SKM-1 (cell line): ENCODE data around the gene FRMD4A.
A peak's percentile ranks its signal among the peaks of the same experiment; 100 is the strongest.

Experiments used
- DNase-seq: peaks from one replicate; lab custom pipeline; 2025; ENCODE audit not compliant: unreplicated experiment; lab: John Stamatoyannopoulos, UW

Gene FRMD4A

DNA sequence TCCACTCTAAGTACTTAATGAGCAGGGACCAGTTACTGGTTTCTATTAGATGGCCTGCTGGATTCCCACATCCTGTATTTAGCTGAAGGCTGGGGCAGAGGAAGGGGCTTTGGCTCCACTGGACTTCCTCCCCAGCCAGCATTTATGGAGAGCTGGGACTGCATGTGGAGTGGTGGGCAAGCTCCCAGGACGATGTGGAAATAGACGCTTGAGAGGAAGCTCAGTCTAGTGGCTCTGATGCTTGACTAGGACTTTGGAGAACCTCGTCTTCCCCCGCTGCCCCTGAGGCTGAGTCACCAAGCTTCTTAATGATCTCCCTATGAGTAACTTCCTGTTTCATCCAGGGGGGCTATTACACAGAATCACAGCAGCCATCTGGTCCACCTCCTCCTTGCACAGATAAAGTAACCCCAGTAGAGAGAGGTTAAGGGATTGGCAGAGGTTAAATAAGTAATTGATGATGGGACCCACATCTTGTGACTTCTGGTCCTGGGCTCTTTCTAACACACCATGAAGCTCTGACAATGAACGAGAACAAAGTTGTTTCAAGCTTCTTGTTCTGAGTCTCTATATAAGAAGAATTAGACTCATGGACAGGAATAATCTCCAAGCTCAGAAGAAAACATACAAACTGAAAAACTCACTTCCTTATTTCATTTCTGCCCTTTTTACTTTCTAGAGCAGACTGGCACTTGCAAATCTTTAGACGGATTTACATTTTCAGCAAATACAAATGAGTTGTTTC, 617.7 kb downstream of the FRMD4A start:
- peak; percentile 28 for DNase-seq

GRCh38 chr10:13712476-13712836, 618.3 kb downstream of the FRMD4A start:
- no peak for DNase-seq

DNA sequence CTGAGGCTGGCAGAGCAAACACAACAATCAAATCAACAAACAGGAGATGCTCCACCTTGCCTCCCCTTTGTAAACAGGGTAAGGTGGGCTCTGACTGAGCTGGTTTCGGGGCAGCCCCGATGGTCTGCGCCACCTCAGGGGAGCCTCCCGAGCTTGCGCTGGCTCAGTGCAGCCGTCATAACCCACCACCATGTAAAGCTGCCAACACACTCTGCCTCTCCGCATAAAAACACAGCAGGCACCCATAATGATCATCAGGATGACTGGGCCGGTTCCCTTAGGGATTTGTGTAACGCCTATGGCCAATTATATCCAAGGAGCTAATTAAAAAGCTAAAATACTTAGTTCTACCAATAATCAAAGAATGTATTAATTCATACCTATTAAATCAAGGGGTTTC, 619.4 kb downstream of the FRMD4A start:
- no peak for DNase-seq

DNA sequence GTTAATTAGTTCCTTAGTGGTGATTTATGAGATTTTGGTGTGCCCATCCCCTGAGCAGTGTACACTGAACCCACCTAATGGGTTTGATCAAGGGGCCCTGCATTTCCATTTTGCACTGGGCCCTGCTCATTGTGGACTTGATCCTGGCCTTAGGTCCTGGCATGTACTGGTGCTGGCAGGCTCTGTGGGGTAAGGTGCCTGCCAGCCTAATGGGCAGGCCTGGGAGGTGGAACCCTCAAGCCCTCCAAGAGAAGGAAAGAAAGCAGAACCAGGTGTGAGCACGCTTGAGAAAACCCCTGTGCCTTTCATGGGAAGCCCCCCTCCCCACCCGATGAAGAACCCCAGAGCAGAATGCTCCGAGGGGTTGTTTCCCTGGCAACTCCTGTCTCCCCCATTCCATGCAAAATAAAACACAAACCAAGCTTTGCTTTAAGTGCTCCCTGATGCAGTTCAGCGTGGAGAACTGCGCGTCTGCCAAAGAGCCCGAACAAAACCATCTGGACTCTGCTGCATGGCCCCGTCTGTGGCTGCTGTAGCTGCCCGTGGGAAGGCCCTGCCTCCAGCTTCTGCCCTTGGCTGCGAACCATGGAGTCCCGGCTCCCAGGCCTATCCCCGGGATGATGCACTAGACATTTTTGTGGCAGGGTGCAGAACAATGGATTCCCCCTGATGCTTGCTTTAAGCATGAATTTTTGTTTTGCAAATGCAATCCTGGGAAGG, 620.6 kb downstream of the FRMD4A start:
- no peak for DNase-seq

DNA sequence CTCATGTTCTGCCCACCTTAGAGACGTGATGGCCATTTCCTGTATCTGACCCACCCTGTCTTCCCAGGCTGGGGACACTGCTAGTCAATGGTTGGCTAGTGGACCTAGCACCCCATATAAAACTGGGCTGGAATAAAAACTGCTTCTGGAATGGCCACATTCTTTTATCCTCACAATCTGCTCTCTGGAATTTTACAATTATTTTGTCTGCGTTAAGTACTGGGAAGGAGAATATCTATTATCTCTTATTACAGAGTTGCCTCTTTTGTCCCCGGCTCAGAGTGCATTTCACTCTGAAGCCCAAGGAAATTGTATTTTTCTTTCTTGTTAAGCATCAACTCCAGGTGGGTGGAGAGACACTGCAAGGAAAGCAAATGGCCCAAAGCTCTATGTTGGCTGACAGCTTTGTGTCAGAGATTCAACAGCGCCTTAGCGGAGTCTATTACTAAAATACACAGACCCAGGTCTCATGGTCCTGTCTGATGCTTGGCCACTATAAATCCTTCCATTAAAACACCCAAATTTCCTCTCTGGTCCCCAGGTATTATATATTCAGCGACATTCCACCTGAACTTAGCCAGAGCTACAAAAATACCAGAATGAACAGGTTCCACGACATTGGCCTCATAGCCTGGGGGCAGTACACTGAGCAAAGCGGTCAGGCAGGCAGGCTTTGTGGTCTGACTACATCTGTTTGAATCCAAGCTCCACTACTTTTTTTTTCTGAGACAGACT, 622.3 kb downstream of the FRMD4A start:
- DNase-seq: no peak

- DNase-seq: no peak
Measured at GRCh38 chr10:13707156-13707881, 623.4 kb downstream of the FRMD4A start.

DNA sequence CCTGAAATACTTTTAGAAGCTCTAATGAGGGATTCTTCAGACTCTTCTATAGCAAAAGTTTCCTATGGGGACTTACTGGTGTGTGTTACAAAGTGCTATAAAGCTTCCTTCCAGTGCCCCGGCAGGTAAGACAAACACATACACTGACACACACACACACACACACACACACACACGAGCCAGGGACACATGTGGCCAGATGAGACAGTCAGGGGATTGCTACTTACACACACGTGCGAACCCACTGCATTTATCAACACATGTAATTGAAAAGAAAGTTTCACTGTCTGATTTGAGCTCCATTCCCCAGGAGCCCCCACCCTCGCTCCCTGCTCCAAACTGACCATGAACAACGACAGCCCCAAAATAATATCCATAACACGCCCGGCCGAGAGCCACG, 624.1 kb downstream of the FRMD4A start:
- DNase-seq: no peak

GRCh38 chr10:13706175-13706574, 624.5 kb downstream of the FRMD4A start:
- no peak for DNase-seq

GRCh38 chr10:13705526-13706174, 625.1 kb downstream of the FRMD4A start:
- no peak for DNase-seq

DNA sequence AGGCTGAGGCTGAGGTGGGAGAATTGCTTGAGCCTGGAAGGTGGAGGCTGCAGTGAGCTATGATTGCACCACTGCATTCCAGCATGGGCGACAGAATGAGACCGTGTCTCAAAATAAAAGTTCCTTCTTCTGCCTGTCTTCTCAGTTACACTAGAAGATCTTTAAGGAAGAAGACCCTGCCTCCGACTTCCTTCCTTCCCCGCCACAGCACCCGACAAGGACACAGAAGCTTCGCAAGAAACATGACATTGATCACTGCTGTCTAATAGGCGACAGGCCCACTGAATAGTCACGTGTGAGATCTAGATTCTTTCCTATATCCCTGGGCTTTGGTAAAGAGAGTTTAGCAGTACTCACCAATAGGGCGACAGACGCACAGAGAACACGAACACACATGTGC, 625.8 kb downstream of the FRMD4A start:
- DNase-seq: no peak

DNA sequence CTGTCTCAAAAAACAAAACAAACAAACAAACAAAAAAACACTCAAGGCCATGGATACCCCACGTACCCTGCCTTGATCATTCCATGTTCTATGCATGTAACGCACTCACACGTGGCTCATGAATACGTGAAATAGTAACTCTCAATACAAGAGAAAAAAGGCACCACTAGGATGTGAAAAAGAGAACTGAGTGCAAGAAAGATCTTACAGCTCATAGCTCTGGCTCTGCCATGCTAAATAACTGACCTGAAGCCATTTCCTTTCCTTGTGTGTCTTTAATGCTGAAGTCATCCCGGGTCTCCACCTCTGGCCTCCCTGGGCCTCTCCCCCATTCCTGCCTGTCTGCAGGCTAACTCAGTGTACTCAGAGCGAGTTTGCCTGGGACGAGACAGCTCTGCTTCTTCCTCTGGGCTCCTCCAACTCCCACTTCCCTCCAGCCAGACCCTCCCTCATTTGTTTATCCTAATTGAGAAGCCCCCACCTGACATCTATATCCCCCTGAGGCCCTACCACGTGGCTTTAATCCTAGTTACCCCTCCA, 626.7 kb downstream of the FRMD4A start:
- no peak for DNase-seq

DNA sequence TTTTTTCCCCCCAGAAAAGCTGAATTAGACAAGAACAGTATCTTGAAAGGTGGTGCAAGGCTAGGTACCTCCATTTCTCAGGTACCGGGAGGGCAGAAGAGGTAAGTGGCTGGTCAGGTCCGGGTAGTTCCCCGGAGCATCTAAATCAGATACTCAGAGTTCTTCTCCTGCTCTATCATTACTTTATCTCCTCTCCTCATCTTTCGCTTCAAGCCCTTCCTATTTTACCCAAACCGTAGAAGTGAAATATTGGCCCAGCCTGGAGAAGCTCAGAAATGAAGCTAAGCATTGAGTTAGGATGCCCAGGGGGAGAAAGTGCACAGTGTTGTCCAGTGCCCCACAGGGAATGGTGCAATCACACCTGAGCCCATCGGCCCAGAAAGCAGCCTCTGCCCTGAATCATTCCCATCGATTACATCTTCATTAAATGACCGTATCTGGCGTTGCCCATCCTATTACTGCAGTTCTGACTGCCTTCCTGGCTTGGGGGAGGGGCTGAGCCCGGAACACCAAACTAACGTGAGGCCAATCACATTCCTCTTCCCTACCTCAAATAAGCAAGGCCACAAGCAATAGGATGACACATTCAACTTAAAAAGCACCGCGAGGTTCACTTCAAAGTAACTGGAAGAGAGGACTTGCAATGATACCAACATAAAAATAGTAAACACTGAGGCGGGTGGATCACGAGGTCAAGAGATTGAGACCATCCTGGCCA, 627.5 kb downstream of the FRMD4A start:
- no peak for DNase-seq

GRCh38 chr10:13701157-13701919, 629.4 kb downstream of the FRMD4A start:
- DNase-seq: no peak

GRCh38 chr10:13700473-13701144, 630.1 kb downstream of the FRMD4A start:
- DNase-seq: no peak

GRCh38 chr10:13699216-13699615, 631.5 kb downstream of the FRMD4A start:
- no peak for DNase-seq

DNA sequence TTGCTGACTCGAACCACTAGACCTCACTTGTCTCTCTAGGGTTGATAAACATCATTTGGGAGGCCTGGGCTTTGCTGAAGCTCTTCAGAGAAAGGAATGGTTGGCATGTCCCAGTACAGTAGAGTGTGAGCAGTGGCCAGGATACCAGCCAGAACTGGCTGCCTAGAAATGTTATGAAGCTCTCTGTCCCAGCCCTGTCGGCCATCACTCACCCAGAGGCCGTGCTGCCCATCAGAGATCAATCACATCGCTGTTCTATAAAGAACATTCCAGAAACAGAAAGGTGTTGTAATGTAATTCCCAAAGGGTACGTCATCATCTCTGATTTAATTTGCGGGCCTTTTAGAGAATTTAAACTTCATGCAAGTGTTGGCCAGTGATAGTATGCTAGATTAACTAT, 632.5 kb downstream of the FRMD4A start:
- DNase-seq: no peak

- DNase-seq: no peak
Measured at GRCh38 chr10:13696071-13696470, 634.7 kb downstream of the FRMD4A start.

- DNase-seq: no peak
Measured at GRCh38 chr10:13695588-13695987, 635.1 kb downstream of the FRMD4A start.
